ENCODE data around the gene AUTS2.

AUTS2 gene

GRCh38 chr7:69624435-69625230 lies 26.4 kb downstream of the AUTS2 start:
- no peak for DNase-seq (ENCODE audit: low spot score)

GRCh38 chr7:69625238-69625637 lies 27.0 kb downstream of the AUTS2 start:
- DNase-seq (ENCODE audit: low spot score), result no peak

- no peak for DNase-seq (ENCODE audit: low spot score)
These were observed 27.5 kb downstream of the AUTS2 start for GRCh38 chr7:69625798-69626197.

GRCh38 chr7:69630292-69630691 lies 32.0 kb downstream of the AUTS2 start:
- DNase-seq (ENCODE audit: low spot score), result no peak

DNA sequence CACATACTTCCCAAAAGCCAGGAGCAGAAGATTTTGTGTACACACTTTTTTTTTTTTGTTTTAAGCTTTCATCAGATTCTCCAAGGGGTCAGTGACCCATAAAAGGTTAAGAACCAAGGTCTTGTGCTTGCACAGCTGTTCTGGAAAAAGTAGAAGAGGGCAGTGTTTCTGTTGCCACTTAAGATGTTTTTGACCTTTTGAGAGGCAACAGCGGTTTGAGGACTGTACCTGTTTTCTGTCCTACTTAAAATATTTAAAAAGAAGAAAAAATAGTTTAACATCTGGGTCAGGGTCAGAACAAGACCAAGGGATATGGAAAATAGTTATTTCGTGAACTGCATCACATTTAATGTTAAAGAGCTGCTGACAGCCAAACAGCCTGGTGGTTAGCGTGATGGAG lies 32.9 kb downstream of the AUTS2 start:
- no peak for DNase-seq (ENCODE audit: low spot score)

- no peak for DNase-seq (ENCODE audit: low spot score)
These were observed 34.0 kb downstream of the AUTS2 start for GRCh38 chr7:69632280-69632679.

DNA sequence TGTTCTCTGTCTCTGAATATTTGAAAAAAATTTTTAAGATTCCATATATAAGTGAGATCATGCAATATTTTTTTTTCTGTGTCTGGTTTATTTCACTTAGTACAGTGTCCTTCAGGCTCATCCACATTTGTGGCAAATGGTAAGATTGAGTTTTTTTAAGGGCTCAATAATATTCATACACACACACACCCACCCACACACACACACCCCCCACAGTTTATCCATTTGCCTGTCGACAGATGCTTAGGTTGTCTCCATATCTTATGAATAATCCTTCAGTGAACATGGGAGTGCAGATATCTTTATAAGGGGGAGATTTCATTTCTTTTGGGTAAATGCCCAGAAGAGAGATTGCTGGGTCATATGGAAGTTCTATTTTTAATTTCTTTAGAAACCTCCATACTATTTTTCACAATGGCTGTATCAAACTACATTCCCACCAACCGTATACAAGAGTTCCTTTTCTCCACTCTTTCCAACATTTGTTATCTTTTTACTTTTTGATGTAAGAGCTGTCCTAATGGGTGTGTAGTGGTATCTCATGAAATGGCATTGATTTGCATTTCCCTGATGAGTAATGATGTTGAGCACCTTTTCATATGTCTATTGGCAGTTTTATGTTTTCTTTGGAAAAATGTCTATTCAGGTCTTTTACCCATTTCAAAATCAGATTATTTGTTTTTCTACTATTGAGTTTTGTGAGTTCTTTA lies 35.0 kb downstream of the AUTS2 start:
- no peak for DNase-seq (ENCODE audit: low spot score)

- no peak for DNase-seq (ENCODE audit: low spot score)
These were observed 37.4 kb downstream of the AUTS2 start for GRCh38 chr7:69635555-69636185.

DNA sequence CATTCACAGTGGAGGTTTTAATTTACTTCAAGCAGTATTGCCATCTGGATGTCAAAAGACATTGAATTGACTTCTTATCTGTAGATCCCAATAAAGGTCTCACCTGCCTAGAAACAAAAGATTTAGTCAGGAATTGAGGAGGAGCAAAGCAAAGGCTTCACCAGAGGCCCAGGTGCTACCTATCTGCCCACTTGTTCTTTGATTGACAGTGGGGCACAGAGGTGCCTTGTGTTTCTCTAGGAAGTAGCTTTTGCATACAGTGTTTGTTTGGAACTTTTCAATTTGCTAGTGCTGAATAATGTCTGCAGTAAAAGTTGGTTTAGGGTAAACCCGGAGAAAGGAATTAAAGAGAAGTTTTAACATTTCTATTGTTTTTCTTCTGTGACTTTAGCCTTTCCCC lies 40.4 kb downstream of the AUTS2 start:
- DNase-seq (ENCODE audit: low spot score), result no peak

DNA sequence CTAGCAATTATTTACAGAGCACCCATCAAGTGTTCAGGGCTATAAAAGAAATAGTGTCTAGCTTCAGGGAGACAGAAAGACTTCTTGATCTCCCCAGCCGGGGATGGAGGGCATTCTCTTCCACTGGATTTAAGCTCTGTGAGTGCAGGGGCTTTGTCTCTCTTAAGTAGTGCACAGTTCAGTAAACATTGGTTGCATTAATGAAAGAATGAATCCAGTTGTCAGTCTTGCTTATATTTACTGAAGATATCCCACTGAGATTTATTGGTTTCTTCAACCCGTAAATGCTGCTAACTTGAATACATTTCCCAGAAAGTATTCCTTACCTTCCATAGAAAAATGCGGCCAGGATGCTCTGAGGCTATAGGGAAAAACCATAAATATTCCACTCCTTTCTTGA lies 41.9 kb downstream of the AUTS2 start:
- DNase-seq (ENCODE audit: low spot score), result no peak

GRCh38 chr7:69640925-69641594 lies 42.8 kb downstream of the AUTS2 start:
- no peak for DNase-seq (ENCODE audit: low spot score)

DNA sequence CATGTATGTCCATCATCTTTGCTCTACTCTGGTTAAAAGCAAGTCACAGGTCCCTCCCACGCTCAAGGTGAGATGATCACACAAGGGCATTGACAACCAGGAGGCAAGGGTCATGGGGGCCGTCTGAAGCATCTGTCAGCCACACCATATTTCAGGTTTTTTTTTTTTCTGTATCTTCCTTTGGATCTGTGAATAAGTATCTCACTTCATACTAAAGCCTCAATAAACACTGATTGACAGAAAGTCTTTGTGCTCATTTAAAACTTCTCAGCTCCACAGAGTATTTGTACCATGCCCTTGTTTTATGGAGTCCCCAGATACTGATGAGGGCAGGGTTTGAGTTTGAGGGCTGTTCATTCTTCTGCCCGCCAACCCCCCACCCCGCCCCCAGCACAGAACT lies 45.0 kb downstream of the AUTS2 start:
- DNase-seq (ENCODE audit: low spot score), result no peak

DNA sequence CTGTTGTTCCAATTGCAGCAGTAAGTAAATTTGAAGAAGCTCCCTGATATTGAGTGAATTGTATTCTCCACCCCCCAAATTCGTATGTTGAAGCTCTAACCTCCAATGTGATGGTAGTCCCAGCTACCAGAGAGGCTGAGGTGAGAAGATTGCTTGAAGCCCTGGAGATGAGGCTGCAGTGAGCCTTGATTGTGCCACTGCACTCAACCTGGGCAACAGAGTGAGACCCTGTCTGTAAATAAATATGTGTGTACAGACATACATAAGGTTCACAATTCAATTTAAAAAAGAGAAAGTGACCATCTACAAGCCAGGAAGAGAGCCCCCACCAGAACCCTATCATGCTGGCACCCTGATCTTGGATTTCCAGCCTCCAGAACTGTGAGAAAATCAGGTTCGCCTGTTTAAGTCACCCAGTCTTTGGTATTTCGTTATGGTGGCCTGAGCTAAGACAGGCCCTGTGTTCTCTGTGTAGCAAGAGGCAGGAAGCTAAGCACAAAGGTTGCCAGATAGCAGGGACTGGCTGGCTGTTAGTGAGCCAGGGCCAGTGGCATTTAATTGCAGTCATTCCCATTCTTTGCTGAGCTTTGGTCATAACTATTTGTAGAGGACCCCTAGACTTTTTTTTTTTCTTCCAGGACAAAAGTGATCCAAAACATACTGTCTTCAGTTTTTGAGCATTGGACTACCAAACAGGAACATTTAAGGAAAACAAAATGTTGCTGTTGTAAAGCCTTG lies 45.6 kb downstream of the AUTS2 start:
- DNase-seq (ENCODE audit: low spot score), result no peak

GRCh38 chr7:69645683-69646082 lies 47.4 kb downstream of the AUTS2 start:
- no peak for DNase-seq (ENCODE audit: low spot score)

DNA sequence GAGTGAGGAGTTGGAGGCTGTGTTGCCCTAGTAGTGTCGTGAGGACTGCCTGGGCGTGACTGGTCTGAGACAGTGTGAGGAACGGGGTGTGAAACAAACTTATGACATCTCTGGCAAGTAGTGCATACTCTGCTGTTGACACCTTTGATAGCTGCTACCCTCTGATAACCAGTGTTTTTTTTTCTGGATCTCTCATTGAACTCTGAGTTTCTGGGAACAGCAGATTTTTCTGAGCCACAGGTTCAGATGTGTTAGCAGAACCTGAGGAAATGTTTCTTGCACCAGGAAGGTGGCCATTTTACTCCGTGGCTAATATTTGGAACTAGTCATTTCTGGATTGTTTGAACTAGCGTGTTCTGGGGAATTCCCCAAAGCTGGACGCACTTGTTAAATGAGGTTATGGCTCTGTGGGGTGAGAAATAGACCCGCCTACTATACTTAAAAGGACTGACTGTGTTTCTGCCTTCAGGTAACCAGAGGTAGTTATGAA lies 52.9 kb downstream of the AUTS2 start:
- DNase-seq (ENCODE audit: low spot score), result peak; percentile 29

GRCh38 chr7:69652947-69653701 lies 54.8 kb downstream of the AUTS2 start:
- no peak for DNase-seq (ENCODE audit: low spot score)

DNA sequence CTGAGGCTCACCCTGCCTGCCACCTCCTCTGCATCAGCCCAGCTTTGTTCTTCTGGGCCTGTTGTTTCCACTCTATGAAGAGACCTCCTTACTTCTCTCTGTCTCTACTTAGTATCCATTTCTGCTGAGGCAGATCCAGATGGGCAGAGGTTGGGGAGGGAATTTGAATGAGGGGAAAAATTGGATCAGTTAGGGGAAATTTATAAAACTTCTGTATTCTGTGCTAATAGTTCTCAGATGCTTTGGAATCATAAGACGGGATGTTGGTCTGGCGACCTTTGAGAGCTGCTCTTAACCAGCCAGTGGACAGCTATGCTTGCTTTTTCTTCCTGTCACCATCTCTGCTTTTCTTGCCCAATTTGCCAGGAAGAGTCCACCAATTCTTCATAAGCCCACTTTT lies 55.5 kb downstream of the AUTS2 start:
- no peak for DNase-seq (ENCODE audit: low spot score)

GRCh38 chr7:69654381-69654780 lies 56.1 kb downstream of the AUTS2 start:
- no peak for DNase-seq (ENCODE audit: low spot score)

GRCh38 chr7:69654849-69655707 lies 56.8 kb downstream of the AUTS2 start:
- no peak for DNase-seq (ENCODE audit: low spot score)

DNA sequence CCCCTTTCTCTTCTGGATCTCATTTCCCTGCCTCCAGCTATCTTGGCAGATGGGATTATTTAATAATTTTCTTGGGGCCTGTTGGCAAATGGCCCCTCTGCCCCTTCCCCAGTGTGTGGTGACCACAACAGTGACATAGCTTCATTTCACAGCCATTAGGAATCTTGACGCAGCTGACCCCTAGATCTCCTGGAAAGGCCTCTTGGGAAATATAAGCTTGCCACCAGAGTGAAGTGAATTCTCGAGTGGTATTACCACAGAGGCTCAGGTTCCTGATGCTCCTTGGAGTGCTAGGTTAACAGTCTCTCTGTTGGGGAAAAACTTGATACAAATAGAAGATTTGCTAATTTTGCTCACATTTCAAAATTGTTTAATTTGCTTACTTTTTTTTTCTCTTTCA lies 57.8 kb downstream of the AUTS2 start:
- no peak for DNase-seq (ENCODE audit: low spot score)
